IMR-90 (cell line): Measurements from ENCODE around the gene MINDY1. TPM values are rescaled to one million over a fixed set of nuclear protein-coding genes. Genes with fewer than 3 reads are reported as not detected.
A peak's percentile ranks its signal among the peaks of the same experiment; 100 is the strongest.

Experiments
- ATAC-seq: fragments of 200-7000 bp; cut with Tn5 transposase; 2 replicates; pipeline ENCODE4 v1.9.1; 2020; ENCODE audit warnings: low read depth, mild to moderate bottlenecking, moderate library complexity
- BruUV-seq: library from RNA; stranded (reverse); fragments of 400-500 nt; replicated peaks from 2 replicates; lab custom pipeline; 2021; lab: Mats Ljungman, UMichigan
- CTCF ChIA-PET: fragments of 300-600 bp; formaldehyde crosslinking; extraction: SDS; loops from one replicate; lab custom pipeline; 2021; ENCODE audit warnings: antibody characterized with exemption; lab: Yijun Ruan, JAX
- POLR2A ChIA-PET: fragments of 300-600 bp; sonication (Branson Sonifier 250); formaldehyde crosslinking; loops from one replicate; lab custom pipeline; 2022; ENCODE audit warnings: antibody characterized with exemption; ENCODE audit not compliant: unreplicated experiment; lab: Charles Lee
- DNase-seq: peaks from one replicate; pipeline ENCODE4 v3.0.0; 2013
- H2AFZ ChIP-seq: replicated peaks from 2 replicates; pipeline ENCODE3; 2013; ENCODE audit warnings: low read length, mild to moderate bottlenecking; ENCODE audit not compliant: poor library complexity
- H2AK5ac ChIP-seq: 2 replicates; pipeline ENCODE4 v1.6.1; 2013; ENCODE audit warnings: low read depth, low read length, inconsistent platforms
- H2AK9ac ChIP-seq: replicated peaks from 2 replicates; pipeline ENCODE3; 2013; ENCODE audit warnings: mild to moderate bottlenecking, low read depth, low read length, moderate library complexity; ENCODE audit not compliant: poor library complexity
- H2BK120ac ChIP-seq: 2 replicates; pipeline ENCODE4 v1.6.1; 2013; ENCODE audit warnings: low read depth, low read length, inconsistent platforms
- H2BK15ac ChIP-seq: 3 replicates; pipeline ENCODE4 v1.6.1; 2013; ENCODE audit warnings: low read depth, low read length, inconsistent platforms
- H2BK20ac ChIP-seq: 2 replicates; pipeline ENCODE4 v1.6.1; 2013; ENCODE audit warnings: low read depth, mild to moderate bottlenecking, inconsistent platforms, low read length, moderate library complexity
- H2BK5ac ChIP-seq: 2 replicates; pipeline ENCODE4 v1.6.1; 2013; ENCODE audit warnings: mild to moderate bottlenecking, low read depth, low read length, inconsistent platforms; ENCODE audit not compliant: poor library complexity, severe bottlenecking
- H3K14ac ChIP-seq: replicated peaks from 2 replicates; pipeline ENCODE4 v1.6.1; 2013; ENCODE audit warnings: low read depth, low read length, inconsistent platforms
- H3K18ac ChIP-seq: 2 replicates; pipeline ENCODE4 v1.6.1; 2013; ENCODE audit warnings: low read depth, low read length, control low read depth
- H3K23ac ChIP-seq: 2 replicates; pipeline ENCODE4 v1.6.1; 2013; ENCODE audit warnings: low read depth, low read length, inconsistent platforms
- H3K27ac ChIP-seq: 2 replicates; pipeline ENCODE4 v1.5.1; 2013; ENCODE audit warnings: mild to moderate bottlenecking, control low read depth, low read length; ENCODE audit not compliant: insufficient read depth
- H3K27me3 ChIP-seq: 2 replicates; pipeline ENCODE4 v1.6.1; 2013; ENCODE audit warnings: low read length; ENCODE audit not compliant: control insufficient read depth, insufficient read depth
- H3K36me3 ChIP-seq: 2 replicates; pipeline ENCODE4 v1.6.1; 2013; ENCODE audit warnings: low read length, mixed read lengths; ENCODE audit not compliant: control insufficient read depth, insufficient read depth
- H3K4ac ChIP-seq: 2 replicates; pipeline ENCODE4 v1.6.1; 2013; ENCODE audit warnings: low read depth, low read length, inconsistent platforms
- H3K4me1 ChIP-seq: 2 replicates; pipeline ENCODE4 v1.6.1; 2013; ENCODE audit warnings: low read length, mixed read lengths; ENCODE audit not compliant: control insufficient read depth, insufficient read depth
- H3K4me2 ChIP-seq: 2 replicates; pipeline ENCODE4 v1.6.1; 2013; ENCODE audit warnings: low read depth, mild to moderate bottlenecking, control low read depth, low read length, moderate library complexity
- H3K4me3 ChIP-seq: 2 replicates; pipeline ENCODE4 v1.5.1; 2013; ENCODE audit warnings: low read depth, mild to moderate bottlenecking, control low read depth, low read length, moderate library complexity; ENCODE audit not compliant: insufficient read depth
- H3K56ac ChIP-seq: 2 replicates; pipeline ENCODE4 v1.6.1; 2013; ENCODE audit warnings: low read length, inconsistent platforms; ENCODE audit not compliant: insufficient read depth; ENCODE audit errors: extremely low read depth
- H3K79me1 ChIP-seq, 2 experiments: 2 replicates each; pipeline ENCODE4 v1.6.1; 2013; ENCODE audit warnings: low read length in 2 of 2, inconsistent platforms in 1 of 2, low read depth in 1 of 2
- H3K9ac ChIP-seq: 2 replicates; pipeline ENCODE4 v1.6.1; 2013; ENCODE audit warnings: low read depth, low read length, control low read depth
- H3K9me1 ChIP-seq: 2 replicates; pipeline ENCODE4 v1.6.1; 2013; ENCODE audit warnings: low read length, inconsistent platforms; ENCODE audit not compliant: insufficient read depth
- H3K9me3 ChIP-seq: 2 replicates; pipeline ENCODE4 v1.6.1; 2013; ENCODE audit warnings: low read length; ENCODE audit not compliant: control insufficient read depth, insufficient read depth
- H4K20me1 ChIP-seq: 2 replicates; pipeline ENCODE4 v1.6.1; 2013; ENCODE audit warnings: low read length, inconsistent platforms; ENCODE audit not compliant: insufficient read depth
- H4K5ac ChIP-seq: 2 replicates; pipeline ENCODE4 v1.6.1; 2013; ENCODE audit warnings: mild to moderate bottlenecking, low read depth, low read length, control low read depth
- H4K8ac ChIP-seq, 2 experiments: 2 replicates each; pipeline ENCODE4 v1.6.1; 2013; ENCODE audit warnings: low read depth in 2 of 2, low read length in 2 of 2, control low read depth in 1 of 2, inconsistent platforms in 1 of 2
- H4K91ac ChIP-seq: 2 replicates; pipeline ENCODE4 v1.6.1; 2013; ENCODE audit warnings: low read depth, low read length, inconsistent platforms; ENCODE audit not compliant: insufficient read depth
- ELK1 ChIP-seq: fragments of 150-350 bp; IDR thresholded peaks from 2 replicates; pipeline ENCODE4 v1.6.1; 2016; ENCODE audit warnings: low read depth, mild to moderate bottlenecking, low read length, moderate library complexity, borderline replicate concordance
- FOS ChIP-seq: fragments of 150-350 bp; IDR thresholded peaks from 2 replicates; pipeline ENCODE4 v1.6.1; 2016; ENCODE audit warnings: low read depth, low read length
- NFE2L2 ChIP-seq: fragments of 150-350 bp; IDR thresholded peaks from 2 replicates; pipeline ENCODE4 v1.6.1; 2016; ENCODE audit warnings: low read depth, mild to moderate bottlenecking, low read length
- POLR2A ChIP-seq: IDR thresholded peaks from 2 replicates; pipeline ENCODE4 v1.6.1; 2012; ENCODE audit warnings: mild to moderate bottlenecking, low read depth, low read length
- USF2 ChIP-seq: fragments of 150-350 bp; IDR thresholded peaks from 2 replicates; pipeline ENCODE4 v1.6.1; 2017; ENCODE audit warnings: mild to moderate bottlenecking, antibody characterized with exemption, low read length, low read depth
- WGBS, 2 experiments: methylation state at CpG; one replicate each; pipeline versions ENCODE4 v1.1.5 to v1.1.7; 2013; ENCODE audit warnings: missing lambda C conversion rate in 2 of 2; ENCODE audit not compliant: insufficient read length in 1 of 2; ENCODE audit errors: extremely low coverage in 2 of 2; 5-methylcytosine and 5-hydroxymethylcytosine counted together
- dilution Hi-C: fragments of 300-500 bp; cut with HindIII; formaldehyde crosslinking; loops from one replicate; pipeline ENCODE4 v1.14.3; 2018; ENCODE audit warnings: low sequenced_read_pairs; ENCODE audit not compliant: unreplicated experiment
- in situ Hi-C: fragments of 300-500 bp; cut with MboI; formaldehyde crosslinking; loops from 3 replicates; pipeline ENCODE4 v1.14.3; 2019; ENCODE audit warnings: low sequenced_read_pairs, inconsistent platforms, mixed read lengths
- intact Hi-C: fragments of 100-400 bp; cut with micrococcal nuclease; formaldehyde crosslinking; loops from 2 replicates; pipeline ENCODE4 v1.10.0; 2022
- polyA plus RNA-seq, 3 experiments: library from polyadenylated mRNA; depleted of rRNA; stranded (reverse); fragments of >200 nt; gene quantifications; 2 replicates each; pipeline ENCODE4 v1.2.3, GENCODE V29; 2012; ENCODE audit warnings: low replicate concordance in 1 of 3
- total RNA-seq: library from RNA; depleted of rRNA; stranded (reverse); fragments of >200 nt; gene quantifications from 2 replicates; pipeline ENCODE4 v1.2.3, GENCODE V29; 2012

MINDY1 gene
- total and polyA plus RNA-seq, 2 of the 4 experiments (the other 2 are of a cell fraction) = 6.6 to 7.3 TPM

- peak overlapping the region; percentile 82 for H2BK5ac ChIP-seq
- intact Hi-C loops (no loop called here), in situ Hi-C loops (loop anchor here (10.0 kb wide), 1 partner anchor 58 kb away; the partner anchor contains the start of gene BNIPL), dilution Hi-C loops (no loop called here)
- no TSS peak for BruUV-seq
- TF ChIP-seq NFE2L2 (no peak), USF2 (no peak), POLR2A (no peak), FOS (0 out of 2 replicates have a peak, but pooled peaks have one; percentile 8), ELK1 (no peak)
- H2BK120ac ChIP-seq = peak overlapping the region; percentile 65
- peaks cover 16% of the 10 kb centered on the region for H3K9me1 ChIP-seq
- ChIA-PET CTCF (interaction anchor here (1.6 kb wide), 1 partner anchor 10 kb away, joined by 5 read pairs; no protein-coding TSS in a partner anchor), POLR2A (no interaction called here)
- H3K23ac ChIP-seq = peak overlapping the region; percentile 91
- H3K9me3 ChIP-seq = no peaks in the 10 kb centered on the region
- H4K8ac ChIP-seq = peak overlapping the region; percentile 6 to 60
- peaks cover 16% of the 10 kb centered on the region for H4K20me1 ChIP-seq
- H3K4me2 ChIP-seq = peak overlapping the region; percentile 41; the same call in 1 of the 2 replicates
- peak overlapping the region; percentile 76 for H3K14ac ChIP-seq
- DNase-seq (no peak), ATAC-seq (no peak)
- peak overlapping the region; percentile 63 for H2AFZ ChIP-seq
- H2BK15ac ChIP-seq = peak overlapping the region; percentile 76; the same call in 1 of the 3 replicates
- 78% methylated on average over 5 of the region's 11 CpGs; no CpG with 5 or more reads in 1 of the 2 experiments for WGBS, 2 experiments
- H3K4ac ChIP-seq = peak overlapping the region; percentile 75
- H3K27ac ChIP-seq = peak overlapping the region; percentile 2; the same call in 1 of the 2 replicates
- peak overlapping the region; percentile 60 for H2AK5ac ChIP-seq
- H3K36me3 ChIP-seq = no peaks in the 10 kb centered on the region
- no peaks in the 10 kb centered on the region for H3K27me3 ChIP-seq
- no peak overlapping the region for H3K9ac ChIP-seq
- H4K91ac ChIP-seq = peak overlapping the region; percentile 84
- H4K5ac ChIP-seq = peak overlapping the region; percentile 83; the same call in 1 of the 2 replicates
- H3K79me1 ChIP-seq = peaks cover 0 to 23% of the 10 kb centered on the region in 2 experiments; a peak in 2 of 4 replicates
- no peak overlapping the region for H3K4me3 ChIP-seq
- H3K18ac ChIP-seq = peak overlapping the region; percentile 79; the same call in 1 of the 2 replicates
- H2AK9ac ChIP-seq = peak overlapping the region; percentile 13
- H3K56ac ChIP-seq = 0 out of 2 replicates have a peak overlapping the region, but pooled peaks have one; percentile 38
- H3K4me1 ChIP-seq = peaks cover 32% of the 10 kb centered on the region
- H2BK20ac ChIP-seq = peak overlapping the region; percentile 91
These were observed 29.6 kb downstream of the MINDY1 start for GRCh38 chr1:150976879-150977694.
